Measurements from ENCODE around the gene R3HCC1L. TPM values are rescaled to one million over a fixed set of nuclear protein-coding genes. Genes with fewer than 3 reads are reported as not detected.

Gene R3HCC1L
- total RNA-seq, 1 experiment from 2014 or later, result 15.9 TPM

- BruUV-seq (replicated peaks), result no TSS peak
- POLR2A ChIA-PET, result interaction anchor here (1.1 to 1.3 kb wide), 2 partner anchors 18 to 36 kb away, joined by 3 to 4 read pairs; partner anchors contain the start of gene R3HCC1L
- Histone ChIP-seq H3K9me3 (ENCODE audit: control insufficient read depth, insufficient read depth, low read depth, low read length) (no peaks in the 10 kb centered on the region), H3K27ac (ENCODE audit: low read length) (no peak overlapping the region), H3K36me3 (ENCODE audit: control insufficient read depth, insufficient read depth, low read length) (no peaks in the 10 kb centered on the region), H3K27me3 (ENCODE audit: control insufficient read depth, insufficient read depth, low read length) (peaks cover 37% of the 10 kb centered on the region), H3K4me3 (ENCODE audit: low read depth in 2 of 2, low read length in 2 of 2) (no peak overlapping the region), H3K4me1 (ENCODE audit: control insufficient read depth, insufficient read depth, low read length) (no peaks in the 10 kb centered on the region)
- peak; percentile 14; the same call in 1 of the 2 replicates for ATAC-seq
- intact Hi-C loops (cut with micrococcal nuclease; ENCODE audit: unreplicated experiment), result no loop called here
- in situ Hi-C loops (cut with HindIII; ENCODE audit: low pct_unique_long_range_greater_than_20kb, low sequenced_read_pairs), result no loop called here
- CTCF ChIA-PET, result no interaction called here
- TF ChIP-seq POLR2AphosphoS5 (IDR thresholded peaks at IDR 0.05; ENCODE audit: low read depth, low read length) (no peak), REST (IDR thresholded peaks at IDR 0.05; ENCODE audit: insufficient read depth in 1 of 2, low read depth in 2 of 2, low read length in 1 of 2) (no peak), SIN3A (IDR thresholded peaks at IDR 0.05; ENCODE audit: borderline replicate concordance, insufficient read depth, low read depth, low read length) (no peak), CTCF (IDR thresholded peaks at IDR 0.05) (no peak), TCF7L2 (IDR thresholded peaks at IDR 0.05; ENCODE audit: low read depth, low read length) (no peak)
- DNase-seq (ENCODE audit: low read depth, low spot score), result no peak
Measured at GRCh38 chr10:98098247-98098646, 36.2 kb upstream of the R3HCC1L start.

GRCh38 chr10:98100476-98100875, 34.0 kb upstream of the R3HCC1L start:
- no TSS peak for BruUV-seq (replicated peaks)
- H3K27me3 ChIP-seq (ENCODE audit: control insufficient read depth, insufficient read depth, low read length), result peaks cover 43% of the 10 kb centered on the region

More at GRCh38 chr10:98100476-98100875, 34.0 kb upstream of the R3HCC1L start:
- ChIA-PET CTCF (no interaction called here), POLR2A (no interaction called here)
- H3K27ac ChIP-seq (ENCODE audit: low read length), result no peak overlapping the region
- intact Hi-C loops (cut with micrococcal nuclease; ENCODE audit: unreplicated experiment), result no loop called here
- H3K4me1 ChIP-seq (ENCODE audit: control insufficient read depth, insufficient read depth, low read length), result no peaks in the 10 kb centered on the region
- H3K9me3 ChIP-seq (ENCODE audit: control insufficient read depth, insufficient read depth, low read depth, low read length), result no peaks in the 10 kb centered on the region
- TF ChIP-seq POLR2AphosphoS5 (IDR thresholded peaks at IDR 0.05; ENCODE audit: low read depth, low read length) (no peak), REST (IDR thresholded peaks at IDR 0.05; ENCODE audit: insufficient read depth in 1 of 2, low read depth in 2 of 2, low read length in 1 of 2) (no peak), CTCF (IDR thresholded peaks at IDR 0.05) (no peak), SIN3A (IDR thresholded peaks at IDR 0.05; ENCODE audit: borderline replicate concordance, insufficient read depth, low read depth, low read length) (no peak), TCF7L2 (IDR thresholded peaks at IDR 0.05; ENCODE audit: low read depth, low read length) (no peak)
- in situ Hi-C loops (cut with HindIII; ENCODE audit: low pct_unique_long_range_greater_than_20kb, low sequenced_read_pairs), result no loop called here
- no peak overlapping the region for H3K4me3 ChIP-seq (ENCODE audit: low read depth in 2 of 2, low read length in 2 of 2)
- no peaks in the 10 kb centered on the region for H3K36me3 ChIP-seq (ENCODE audit: control insufficient read depth, insufficient read depth, low read length)
- DNase-seq (ENCODE audit: low read depth, low spot score) (no peak), ATAC-seq (no peak)

Measured in Panc1 (cell line).